HG02840 (cell line): ENCODE results near the gene SORCS2.

ENCODE experiments used
- ATAC-seq: cut with Tn5 transposase; IDR thresholded peaks from one replicate; pipeline ENCODE4 v1.9.1; 2021; ENCODE audit warnings: mild to moderate bottlenecking, moderate library complexity, moderate number of reproducible peaks; ENCODE audit not compliant: unreplicated experiment, low FRiP score

SORCS2 gene

GRCh38 chr4:7767966-7768365 lies 575.6 kb downstream of the SORCS2 start:
- ATAC-seq, result no peak

DNA sequence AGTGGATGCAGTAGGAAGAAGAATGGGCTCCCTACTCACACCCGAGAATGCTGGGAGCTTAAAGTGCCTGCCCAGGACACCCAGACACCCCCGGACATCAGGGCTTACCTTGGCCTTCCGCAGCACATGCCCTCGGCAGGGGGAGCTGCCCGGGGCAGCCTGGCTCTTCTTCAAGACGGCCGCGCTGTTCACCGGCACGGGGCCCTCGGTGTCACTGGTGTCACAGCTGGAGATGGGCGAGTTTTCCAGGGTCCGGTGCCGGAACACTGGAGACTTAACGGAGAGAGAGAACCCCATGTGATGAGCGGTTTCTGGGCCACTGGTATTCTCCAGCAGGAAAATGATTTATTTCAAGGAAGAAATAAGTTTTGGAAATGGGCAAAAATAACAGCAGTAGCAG lies 576.4 kb downstream of the SORCS2 start:
- no peak for ATAC-seq

DNA sequence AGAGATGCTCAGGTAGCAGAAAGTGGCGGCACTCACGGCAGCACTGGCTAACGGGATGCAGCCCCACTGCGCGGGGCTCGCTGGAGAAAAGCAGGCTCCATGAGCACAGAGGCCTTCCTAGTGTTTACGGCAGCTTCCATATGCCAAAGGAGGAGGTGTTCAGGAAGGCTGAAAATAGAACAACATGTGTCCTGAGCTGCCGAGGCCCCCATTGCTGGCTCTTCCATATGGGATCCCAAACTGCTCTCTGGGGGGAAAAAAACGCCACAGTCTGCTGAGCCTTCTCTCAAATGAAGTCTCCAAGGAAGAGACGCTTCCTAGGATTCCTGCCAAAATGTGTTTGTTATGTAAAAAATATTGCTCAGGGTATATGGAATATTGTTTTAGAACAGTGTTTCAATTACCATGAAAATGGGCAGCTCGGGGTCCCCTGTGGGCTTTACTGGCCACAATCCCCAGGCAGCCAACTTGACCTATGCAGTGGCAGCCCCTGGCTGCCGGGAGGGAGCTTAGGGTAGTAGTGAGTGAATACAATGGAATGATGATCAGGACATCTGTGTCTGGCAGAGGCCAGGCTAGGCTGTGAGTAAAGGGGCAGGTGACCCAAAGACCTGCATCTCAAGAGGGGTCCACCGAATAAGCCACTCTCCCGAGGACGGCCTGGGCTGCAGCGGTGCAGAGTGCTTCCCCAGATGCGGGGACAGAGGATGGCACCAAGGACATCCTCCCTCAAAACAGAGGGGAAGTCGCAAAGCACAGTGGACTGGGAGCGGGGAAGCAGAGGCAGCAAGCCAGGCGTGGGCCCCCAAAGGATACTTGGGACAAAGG lies 577.3 kb downstream of the SORCS2 start:
- no peak for ATAC-seq

DNA sequence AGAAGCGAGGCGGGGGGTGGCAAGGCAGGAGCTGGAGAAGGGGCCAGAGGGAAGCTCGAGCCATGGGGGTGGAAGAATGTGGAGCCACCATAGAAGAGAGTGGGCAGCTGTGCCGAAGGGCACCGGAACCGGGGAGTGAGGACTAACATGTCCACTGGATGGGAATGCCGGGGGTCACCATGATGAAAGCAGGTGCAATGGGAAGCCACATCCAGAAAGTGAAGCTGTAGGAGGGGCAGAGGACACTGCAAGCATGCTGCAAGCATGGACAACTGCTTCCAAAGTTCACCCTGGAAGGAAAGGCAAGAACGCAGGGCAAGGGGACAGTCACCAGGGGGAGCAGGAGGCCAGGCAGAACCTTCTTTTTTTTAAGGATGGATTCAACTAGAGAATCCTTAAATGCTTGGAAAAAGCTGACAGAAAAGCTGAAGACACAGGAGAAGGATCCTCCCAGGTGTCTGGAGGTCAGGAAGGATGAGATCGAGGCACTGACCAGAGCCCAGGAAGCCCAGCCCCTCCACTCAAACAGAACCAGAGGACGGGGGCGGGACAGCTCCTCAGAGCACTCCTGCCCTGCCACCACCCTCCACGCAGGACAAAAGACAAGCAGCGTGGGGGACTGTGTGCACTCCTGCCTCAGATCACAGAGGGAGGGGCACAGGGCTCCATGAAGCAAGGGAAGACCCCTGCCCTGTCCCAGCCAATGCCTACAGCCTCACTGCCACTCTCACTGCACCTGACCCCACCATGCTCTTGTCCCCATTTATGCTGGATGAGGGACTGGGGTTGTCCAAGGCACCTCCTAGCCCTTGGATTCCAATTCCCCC lies 578.1 kb downstream of the SORCS2 start:
- no peak for ATAC-seq

- no peak for ATAC-seq
These were observed 578.7 kb downstream of the SORCS2 start for GRCh38 chr4:7771056-7771455.

- ATAC-seq, result no peak
These were observed 579.5 kb downstream of the SORCS2 start for GRCh38 chr4:7771541-7772507.

- no peak for ATAC-seq
These were observed 580.5 kb downstream of the SORCS2 start for GRCh38 chr4:7772711-7773385.

GRCh38 chr4:7773401-7774180 lies 581.3 kb downstream of the SORCS2 start:
- no peak for ATAC-seq

DNA sequence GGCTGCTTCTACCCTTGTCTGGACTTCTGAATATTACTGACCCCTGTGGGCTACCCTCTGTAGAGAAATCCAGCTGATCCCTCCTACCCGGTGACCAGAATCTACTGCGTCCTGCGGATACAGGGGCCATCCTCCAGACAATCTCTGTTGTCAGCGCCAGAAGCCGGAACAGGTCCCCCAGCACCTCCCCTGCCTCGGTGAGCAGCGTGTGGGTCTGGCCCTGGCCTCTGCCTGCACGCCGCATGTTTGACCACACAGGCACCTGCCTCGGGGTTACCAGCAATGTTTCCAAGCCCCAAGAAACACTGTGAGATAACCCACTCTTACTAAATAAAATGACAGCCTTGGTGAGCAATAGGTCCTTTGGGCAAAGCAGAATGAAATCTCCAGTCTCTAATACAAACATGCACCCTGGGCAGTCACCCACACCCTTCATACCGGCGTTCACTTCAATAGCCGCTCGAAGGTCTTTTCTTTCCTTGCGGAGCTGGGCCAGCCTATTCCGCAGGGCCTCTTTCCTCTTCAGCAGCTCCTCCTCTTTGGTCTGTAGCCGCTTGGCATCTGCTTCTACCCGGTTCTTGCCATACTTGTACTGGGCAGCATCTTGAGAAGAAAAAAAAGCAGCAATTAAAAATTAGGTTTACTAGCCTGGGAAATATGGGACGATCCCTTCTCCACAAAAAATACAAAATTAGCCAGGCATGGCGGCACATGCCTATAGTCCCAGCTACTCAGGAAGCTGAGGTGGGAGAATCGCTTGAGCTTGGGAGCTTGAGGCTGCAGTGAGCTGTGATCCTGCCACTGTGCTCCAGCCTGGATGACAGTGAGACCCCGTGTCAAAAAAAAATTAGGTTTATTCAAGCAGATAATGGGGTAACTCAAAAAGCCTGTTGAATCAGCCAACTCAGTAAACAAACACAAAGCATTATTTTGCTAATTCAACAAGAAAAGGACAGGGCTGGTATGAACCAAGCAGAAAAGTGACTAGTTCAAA lies 582.3 kb downstream of the SORCS2 start:
- ATAC-seq, result no peak

DNA sequence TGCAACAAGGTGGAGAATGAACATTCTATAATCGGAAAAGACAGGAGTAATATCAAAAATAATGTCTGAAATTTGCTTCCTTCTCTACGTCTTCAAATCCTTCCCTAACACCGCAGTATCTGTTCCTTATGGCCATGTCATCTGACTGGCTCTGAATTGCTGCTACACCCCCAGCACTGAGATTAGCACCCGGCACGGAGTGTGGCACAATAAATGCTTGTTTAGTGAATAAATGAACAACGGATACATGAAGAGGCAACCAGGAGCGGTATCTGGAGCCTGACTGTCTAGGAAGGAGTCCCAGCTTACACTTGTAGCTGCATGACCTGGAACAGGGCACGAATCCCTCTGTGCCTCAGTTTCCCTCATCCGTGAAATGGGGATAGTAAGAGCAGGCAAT lies 583.1 kb downstream of the SORCS2 start:
- ATAC-seq, result no peak

DNA sequence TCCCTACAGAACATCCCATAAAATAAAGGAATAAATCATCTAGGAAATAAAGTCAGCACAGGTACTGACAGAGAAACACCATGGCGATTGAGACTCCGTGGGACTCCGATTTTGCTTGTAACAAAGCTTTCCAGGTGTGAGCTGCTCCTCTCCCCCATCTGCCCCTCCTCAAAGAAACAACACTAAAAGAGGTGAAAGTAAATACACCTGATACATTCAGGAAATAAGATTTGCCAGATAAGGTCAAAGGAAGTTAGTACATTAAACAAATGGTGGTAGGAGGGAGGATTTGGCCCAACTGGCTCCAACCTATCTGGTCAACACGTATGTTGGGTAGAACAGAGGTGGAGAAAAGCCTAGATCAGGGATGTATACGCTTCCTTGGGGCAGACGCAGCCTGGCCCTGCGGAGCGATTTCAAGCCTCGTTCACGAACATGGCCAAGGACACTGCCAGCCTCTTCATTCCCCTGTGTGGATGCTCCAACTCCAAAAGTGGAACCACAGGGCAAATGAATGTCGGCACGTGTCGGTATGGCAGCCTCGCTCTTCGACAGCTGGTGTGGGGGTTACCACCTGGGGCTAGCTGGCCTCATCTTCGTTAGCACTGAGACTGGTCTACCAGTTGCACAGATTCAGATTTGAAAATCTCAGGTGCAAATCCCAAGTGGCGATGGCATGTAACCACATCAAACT lies 584.8 kb downstream of the SORCS2 start:
- no peak for ATAC-seq

GRCh38 chr4:7777871-7778509 lies 585.7 kb downstream of the SORCS2 start:
- ATAC-seq, result no peak

- ATAC-seq, result no peak
These were observed 586.4 kb downstream of the SORCS2 start for GRCh38 chr4:7778510-7779431.

DNA sequence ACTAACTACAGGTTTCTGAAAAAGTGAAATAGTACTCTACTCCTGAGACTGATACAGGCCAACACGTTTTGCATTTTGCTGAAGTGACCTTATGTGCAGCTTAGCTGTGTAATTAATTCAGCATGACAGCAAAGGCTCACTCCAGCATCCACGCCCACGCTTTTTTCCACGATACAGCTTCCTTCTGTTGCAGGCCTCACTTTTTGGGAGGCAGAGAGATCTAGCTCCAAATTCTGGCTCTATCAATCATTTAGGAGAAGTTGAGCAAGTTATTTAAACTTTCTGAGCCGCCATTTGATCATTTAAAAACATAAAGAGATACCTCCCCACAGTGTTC lies 587.1 kb downstream of the SORCS2 start:
- ATAC-seq, result no peak

DNA sequence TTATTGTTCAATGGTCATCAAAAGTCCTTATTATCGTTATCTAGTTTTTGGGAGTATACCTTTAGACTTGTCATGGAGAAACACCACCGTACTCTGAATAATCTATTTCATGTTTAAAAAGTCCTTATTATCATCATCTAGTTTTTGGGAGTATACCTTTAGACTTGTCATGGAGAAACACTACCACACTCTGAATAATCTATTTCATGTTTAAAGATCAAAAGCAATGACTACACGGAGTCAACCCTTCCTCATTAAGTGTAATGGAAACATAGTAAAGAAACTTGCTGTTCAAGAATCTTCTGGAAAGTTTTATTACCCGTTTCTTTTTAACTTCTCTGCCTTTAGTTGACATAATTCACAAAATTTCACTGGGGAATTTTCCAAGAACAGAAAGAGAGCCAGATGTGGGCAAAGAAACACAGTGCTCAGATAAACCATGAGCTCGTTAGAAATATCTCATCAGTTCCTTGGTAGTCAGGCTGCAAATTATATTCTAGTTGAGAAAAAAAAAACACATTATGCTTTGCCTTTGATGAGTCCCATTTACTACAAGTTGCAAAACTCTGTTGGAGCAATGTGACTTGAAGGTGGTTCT lies 588.5 kb downstream of the SORCS2 start:
- no peak for ATAC-seq

- no peak for ATAC-seq
These were observed 589.0 kb downstream of the SORCS2 start for GRCh38 chr4:7781366-7781765.
